ENCODE data around the gene INPP5F. TPM values are rescaled to one million over a fixed set of nuclear protein-coding genes. Genes with fewer than 3 reads are reported as not detected.
A peak's percentile ranks its signal among the peaks of the same experiment; 100 is the strongest.
"Not testable (repeated sequence)": the region's sequence is repeated elsewhere in the genome, so short reads cannot be mapped to it uniquely, and the experiment has no call there.

INPP5F gene
- total RNA-seq, 1 donor from 2014 or later: 18.3 TPM

DNA sequence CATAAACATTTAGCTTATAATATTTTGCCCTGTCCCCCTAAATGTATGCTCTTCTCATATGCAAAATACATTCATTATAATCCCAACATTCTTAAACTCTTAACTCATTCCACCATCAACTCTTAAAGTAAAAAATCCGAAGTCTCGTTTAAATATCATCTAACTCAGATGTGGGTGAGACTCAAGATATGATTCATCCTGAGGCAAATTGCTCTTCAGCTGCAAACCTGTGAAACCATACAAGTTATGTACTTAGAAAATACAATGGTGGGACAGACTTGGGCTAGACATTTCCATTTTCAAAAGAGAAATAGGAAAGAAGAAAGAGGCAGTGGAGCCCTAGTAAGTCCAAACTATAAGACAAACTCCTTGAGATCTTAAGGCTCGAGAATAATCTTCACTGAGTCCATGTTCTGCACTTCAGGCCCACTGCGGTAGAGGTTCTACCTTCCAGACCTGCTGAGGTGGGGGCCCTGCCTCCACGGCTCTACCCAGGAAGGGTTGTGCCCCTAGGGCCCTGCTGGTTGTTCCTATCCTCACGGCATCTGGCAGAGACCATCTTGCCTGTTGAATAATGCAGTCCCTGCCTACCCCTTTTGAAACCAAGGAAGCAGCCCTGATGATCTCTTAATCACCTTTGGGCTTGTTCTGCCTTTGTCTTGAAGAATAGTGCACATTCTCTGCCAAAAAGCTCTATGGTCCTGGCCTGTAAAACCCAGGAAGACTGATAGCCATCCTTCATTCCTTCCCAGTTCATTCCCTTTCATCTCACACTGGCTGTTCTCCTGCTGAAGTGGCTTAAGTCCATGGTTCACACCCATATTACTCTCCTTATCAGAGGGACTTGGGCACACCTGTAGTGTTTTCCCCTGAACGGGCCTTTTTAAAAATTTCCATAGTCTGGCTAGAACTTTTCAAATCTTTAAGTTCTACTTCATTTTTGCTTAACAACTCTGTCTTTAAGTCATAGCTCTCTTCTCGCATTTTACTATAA is 37.3 kb downstream of the INPP5F start:
- no peaks in the 10 kb centered on the region for H3K27me3 Mint-ChIP-seq
- no peak overlapping the region for H3K27ac Mint-ChIP-seq
- peaks cover 6% of the 10 kb centered on the region for H3K4me1 Mint-ChIP-seq
- intact Hi-C loops (cut with micrococcal nuclease): no loop called here
- no peak for DNase-seq
- no peaks in the 10 kb centered on the region for H3K9me3 Mint-ChIP-seq
- H3K36me3 Mint-ChIP-seq (ENCODE audit: low read depth): peaks cover 5% of the 10 kb centered on the region
- no peak overlapping the region for H3K4me3 Mint-ChIP-seq

DNA sequence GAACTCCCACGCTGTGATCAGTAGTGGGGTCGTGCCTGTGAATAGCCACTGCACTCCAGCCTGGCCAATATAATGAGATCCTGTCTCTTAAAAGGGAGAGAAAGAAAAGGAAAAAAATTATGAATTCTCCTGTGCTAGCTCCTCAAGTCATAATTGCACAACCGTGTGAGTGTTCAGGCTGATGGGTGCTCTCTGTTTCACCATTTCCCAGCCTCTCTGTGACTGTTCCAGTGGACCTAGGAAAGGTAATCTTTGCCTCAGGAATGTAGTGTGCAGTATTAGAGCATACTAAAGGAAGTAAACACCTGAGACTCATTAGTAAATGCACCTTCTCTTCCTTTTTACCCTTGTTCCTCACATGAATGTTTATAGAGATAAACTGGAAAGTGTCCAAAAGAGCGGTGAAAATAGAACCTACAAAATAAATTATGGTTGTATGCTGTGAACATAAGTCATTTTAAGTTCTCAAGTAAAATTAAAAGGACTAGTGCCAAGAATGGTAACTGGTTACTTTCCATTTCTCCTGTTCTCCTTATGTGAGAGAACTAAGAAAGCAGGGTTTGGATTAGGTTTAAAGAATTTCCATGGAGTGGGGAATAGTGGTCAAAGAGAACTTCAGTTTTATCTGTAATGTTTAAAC is 42.7 kb downstream of the INPP5F start:
- Mint-ChIP-seq H3K4me1 (peaks cover 2% of the 10 kb centered on the region), H3K27ac (no peak overlapping the region), H3K27me3 (no peaks in the 10 kb centered on the region), H3K4me3 (no peak overlapping the region), H3K36me3 (ENCODE audit: low read depth) (peaks cover 5% of the 10 kb centered on the region), H3K9me3 (no peaks in the 10 kb centered on the region)
- intact Hi-C loops (cut with micrococcal nuclease): no loop called here
- no peak for DNase-seq

DNA sequence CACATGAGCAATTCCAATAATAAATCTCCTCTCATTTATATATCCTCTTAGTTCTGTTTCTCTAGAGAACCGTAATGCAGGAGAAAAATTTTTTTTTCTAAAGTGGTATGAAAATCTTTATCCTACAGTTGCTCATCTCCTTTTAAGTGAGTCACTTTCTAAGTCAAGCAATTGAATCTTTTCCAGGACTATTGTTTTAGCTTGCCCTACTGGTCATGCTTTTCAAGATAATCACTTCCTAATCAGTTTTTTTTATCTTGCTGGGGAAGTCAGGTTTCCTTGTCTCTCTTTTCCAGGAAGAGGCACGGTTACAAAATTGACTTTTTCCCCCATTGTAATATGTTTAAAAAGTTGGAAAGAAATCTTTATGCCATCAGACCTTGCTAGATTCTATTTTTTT is 44.0 kb downstream of the INPP5F start:
- Mint-ChIP-seq H3K4me1 (peaks cover 2% of the 10 kb centered on the region), H3K9me3 (no peaks in the 10 kb centered on the region), H3K36me3 (ENCODE audit: low read depth) (peaks cover 5% of the 10 kb centered on the region), H3K27ac (no peak overlapping the region), H3K27me3 (no peaks in the 10 kb centered on the region), H3K4me3 (no peak overlapping the region)
- intact Hi-C loops (cut with micrococcal nuclease): no loop called here
- no peak for DNase-seq

DNA sequence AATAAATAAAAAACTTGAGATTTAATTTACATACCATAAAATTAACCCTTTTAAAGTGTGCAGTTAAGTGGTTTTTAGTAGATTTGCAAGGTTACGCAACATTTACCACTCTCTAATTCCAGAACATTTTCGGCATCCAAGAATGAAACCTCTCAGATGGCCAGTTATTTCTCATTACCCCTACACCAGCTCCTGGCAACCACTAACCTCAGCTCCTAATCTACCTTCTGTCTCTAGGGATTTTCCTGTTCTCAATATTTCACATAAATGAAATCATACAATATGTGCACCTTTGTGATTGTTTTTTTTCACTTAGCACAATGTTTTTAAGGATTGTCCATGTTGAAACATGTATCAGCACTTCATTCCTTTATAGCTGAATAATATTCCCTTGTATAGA is 45.1 kb downstream of the INPP5F start:
- peaks cover 8% of the 10 kb centered on the region for H3K36me3 Mint-ChIP-seq (ENCODE audit: low read depth)
- no peak for DNase-seq

DNA sequence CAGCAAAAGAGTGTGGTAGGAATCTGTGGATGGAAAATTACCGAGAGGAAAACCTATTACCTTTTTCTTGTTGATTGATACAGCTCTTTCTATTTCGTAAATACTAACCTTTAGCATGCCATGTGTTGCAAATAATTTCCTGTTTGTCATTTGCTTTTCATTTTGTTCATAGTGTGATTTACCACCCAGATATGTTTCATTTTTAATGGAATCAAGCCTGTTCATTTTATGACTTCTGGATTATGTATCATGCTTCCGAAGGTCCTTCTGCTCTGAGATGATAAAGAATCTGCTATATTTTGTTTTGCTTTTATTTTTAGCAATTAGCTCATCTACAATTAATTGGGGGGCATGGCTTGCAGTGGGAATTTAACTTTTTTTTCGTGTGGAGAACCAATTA is 46.5 kb downstream of the INPP5F start:
- Mint-ChIP-seq H3K9me3 (no peaks in the 10 kb centered on the region), H3K27ac (no peak overlapping the region), H3K4me3 (no peak overlapping the region), H3K4me1 (peaks cover 8% of the 10 kb centered on the region), H3K36me3 (ENCODE audit: low read depth) (peaks cover 8% of the 10 kb centered on the region), H3K27me3 (no peaks in the 10 kb centered on the region)
- DNase-seq: no peak
- intact Hi-C loops (cut with micrococcal nuclease): no loop called here

More for the DNA sequence above, 45.1 kb downstream of the INPP5F start:
- Mint-ChIP-seq H3K4me3 (no peak overlapping the region), H3K9me3 (no peaks in the 10 kb centered on the region), H3K27ac (no peak overlapping the region), H3K27me3 (no peaks in the 10 kb centered on the region), H3K4me1 (peaks cover 8% of the 10 kb centered on the region)
- intact Hi-C loops (cut with micrococcal nuclease): no loop called here

DNA sequence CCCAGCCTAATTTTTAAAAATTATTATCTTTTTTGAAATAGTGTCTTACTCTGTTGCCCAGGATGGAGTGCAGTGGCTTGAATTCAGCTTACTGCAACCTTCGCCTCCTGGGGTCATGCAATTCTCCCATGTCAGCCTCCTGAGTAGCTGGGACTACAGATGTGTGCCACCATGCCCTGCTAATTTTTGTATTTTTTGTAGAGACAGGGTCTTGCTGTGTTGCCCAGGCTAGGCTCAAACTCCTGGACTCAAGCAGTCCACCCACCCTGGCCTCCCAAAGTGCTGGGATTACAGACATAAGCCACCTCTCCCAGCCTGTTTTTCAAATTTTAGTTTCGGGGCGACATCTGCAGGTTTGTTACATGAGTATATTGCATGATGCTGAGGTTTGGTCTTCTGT is 47.2 kb downstream of the INPP5F start:
- not testable (repeated sequence) for H3K9me3 Mint-ChIP-seq, H3K27me3 Mint-ChIP-seq, H3K4me3 Mint-ChIP-seq

DNA sequence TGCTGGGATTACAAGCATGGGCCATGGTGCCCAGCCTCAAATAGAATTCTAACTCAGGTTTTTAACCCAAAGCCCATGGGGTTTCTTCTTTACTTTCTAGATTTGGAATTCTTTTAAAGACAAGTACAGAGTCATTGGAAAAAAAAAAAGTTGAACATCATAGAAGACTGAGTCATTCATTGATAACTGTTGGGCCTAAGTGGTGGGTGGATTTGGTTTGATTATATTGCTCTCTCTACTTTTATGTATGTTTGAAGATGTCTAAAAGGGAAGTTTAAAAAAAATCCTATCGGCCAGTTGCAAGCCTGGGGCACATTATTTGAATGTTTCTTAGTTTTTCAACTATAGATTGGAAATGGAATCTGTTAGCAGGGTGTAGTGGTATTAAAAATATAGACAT is 49.7 kb downstream of the INPP5F start:
- peaks cover 8% of the 10 kb centered on the region for H3K36me3 Mint-ChIP-seq (ENCODE audit: low read depth)
- H3K27ac Mint-ChIP-seq: peak overlapping the region; percentile 21
- peaks cover 8% of the 10 kb centered on the region for H3K4me1 Mint-ChIP-seq
- no peaks in the 10 kb centered on the region for H3K9me3 Mint-ChIP-seq
- no peak overlapping the region for H3K4me3 Mint-ChIP-seq
- no peaks in the 10 kb centered on the region for H3K27me3 Mint-ChIP-seq
- intact Hi-C loops (cut with micrococcal nuclease): no loop called here
- no peak for DNase-seq

More for the DNA sequence above, 47.2 kb downstream of the INPP5F start:
- H3K4me1 Mint-ChIP-seq; intact Hi-C loops (cut with micrococcal nuclease); H3K36me3 Mint-ChIP-seq (ENCODE audit: low read depth); DNase-seq; H3K27ac Mint-ChIP-seq: not testable (repeated sequence)

DNA sequence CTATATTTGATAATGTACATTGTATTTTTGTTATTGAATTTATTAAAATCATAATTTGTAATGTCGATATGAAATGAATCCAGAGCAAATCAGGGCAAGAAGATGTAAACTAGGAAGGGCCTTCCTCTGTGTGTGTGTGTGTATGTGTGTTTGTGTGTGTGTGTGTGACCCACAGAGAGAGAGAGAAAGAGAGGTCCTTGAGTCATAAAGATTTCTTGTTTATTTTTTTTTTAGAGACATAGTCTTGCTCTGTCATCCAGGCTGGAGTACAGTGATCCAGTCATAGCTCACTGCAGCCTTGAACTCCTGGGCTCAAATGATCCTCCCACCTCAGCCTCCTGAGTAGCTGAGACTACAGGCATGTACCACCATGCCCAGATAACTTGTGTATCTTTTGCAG is 50.7 kb downstream of the INPP5F start:
- intact Hi-C loops (cut with micrococcal nuclease): no loop called here
- no peak for DNase-seq
- Mint-ChIP-seq H3K4me1 (peaks cover 6% of the 10 kb centered on the region), H3K36me3 (ENCODE audit: low read depth) (peaks cover 12% of the 10 kb centered on the region), H3K4me3 (no peak overlapping the region), H3K27ac (no peak overlapping the region), H3K9me3 (no peaks in the 10 kb centered on the region), H3K27me3 (no peaks in the 10 kb centered on the region)

DNA sequence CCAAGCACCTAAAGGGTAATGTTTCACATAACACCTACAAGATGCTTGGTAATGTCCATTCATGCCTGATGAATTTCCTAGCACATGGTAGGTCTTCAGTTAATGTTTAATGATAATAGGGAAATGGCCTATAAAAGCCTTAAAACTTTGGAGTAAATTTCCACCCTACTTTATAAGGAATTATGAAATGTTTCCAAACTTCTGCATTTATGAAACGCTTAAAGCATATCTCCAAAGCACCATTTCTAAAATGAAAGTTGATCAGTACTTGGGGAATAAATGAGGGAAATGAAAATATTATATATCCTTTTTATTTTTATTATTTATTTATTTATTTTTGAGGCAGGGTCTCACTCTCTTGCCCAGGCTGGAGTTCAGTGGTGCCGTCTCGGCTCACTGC is 51.8 kb downstream of the INPP5F start:
- intact Hi-C loops (cut with micrococcal nuclease): no loop called here
- Mint-ChIP-seq H3K4me3 (no peak overlapping the region), H3K9me3 (no peaks in the 10 kb centered on the region), H3K4me1 (peaks cover 6% of the 10 kb centered on the region), H3K27me3 (no peaks in the 10 kb centered on the region), H3K36me3 (ENCODE audit: low read depth) (peaks cover 7% of the 10 kb centered on the region), H3K27ac (no peak overlapping the region)
- no peak for DNase-seq

DNA sequence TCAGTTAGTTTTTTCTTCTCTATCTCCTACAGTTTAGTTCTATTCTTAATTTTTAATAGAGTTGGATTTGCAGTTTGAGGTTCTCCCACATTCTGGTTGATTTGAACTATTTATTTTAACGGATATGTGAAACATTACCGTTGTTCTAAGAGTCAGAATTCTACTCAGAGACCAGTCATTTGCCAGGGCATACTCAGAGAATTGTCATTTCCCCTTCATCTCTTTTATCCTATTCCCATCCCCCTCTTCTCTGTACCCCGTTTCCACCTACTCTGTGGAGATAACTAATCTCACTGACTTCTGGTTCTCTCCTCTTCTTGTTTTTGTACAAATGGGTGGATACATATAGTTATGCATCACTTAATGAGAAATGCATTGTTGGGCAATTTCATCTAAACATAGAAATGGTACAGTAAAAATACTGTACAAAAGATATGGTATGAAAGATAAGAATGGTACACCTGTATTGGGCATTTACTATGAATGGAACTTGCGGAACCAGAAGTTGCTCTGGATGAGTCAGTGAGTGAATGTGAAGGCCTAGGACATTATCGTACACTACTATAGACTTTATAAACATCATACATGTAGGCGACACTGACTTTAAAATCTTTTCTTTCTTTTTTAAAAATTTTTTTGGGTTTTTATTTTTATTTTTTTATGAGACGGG is 53.1 kb downstream of the INPP5F start:
- Mint-ChIP-seq H3K27ac (no peak overlapping the region), H3K4me3 (no peak overlapping the region), H3K9me3 (no peaks in the 10 kb centered on the region), H3K27me3 (no peaks in the 10 kb centered on the region), H3K4me1 (peaks cover 9% of the 10 kb centered on the region), H3K36me3 (ENCODE audit: low read depth) (peaks cover 7% of the 10 kb centered on the region)
- intact Hi-C loops (cut with micrococcal nuclease): no loop called here
- DNase-seq: no peak

DNA sequence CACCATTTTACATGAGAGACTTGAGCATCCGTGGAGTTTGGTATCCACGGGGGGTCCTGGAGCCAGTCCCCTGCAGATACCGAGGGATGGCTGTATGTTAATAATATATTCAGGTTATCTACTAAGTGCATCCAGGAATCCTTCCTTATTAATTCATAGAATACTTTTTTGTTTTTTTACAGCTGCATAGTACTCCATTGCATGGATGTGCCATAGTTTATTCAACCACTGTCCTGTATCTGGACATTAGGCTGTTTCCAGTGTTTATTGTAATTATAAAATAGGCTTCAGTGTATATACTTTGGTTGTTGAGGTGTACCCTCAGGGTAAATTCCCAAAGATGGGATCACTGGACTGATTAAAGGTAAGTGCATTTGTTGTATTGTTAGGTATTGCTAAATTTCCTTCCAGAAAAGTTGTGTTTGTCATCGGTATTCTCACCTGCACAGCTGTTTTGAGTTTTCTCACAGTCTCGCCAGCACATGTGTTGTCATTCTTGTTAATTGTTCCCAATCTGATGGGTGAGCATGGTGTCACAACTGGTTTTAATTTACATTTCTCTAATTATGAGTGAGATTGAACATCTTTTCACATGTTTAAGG is 55.1 kb downstream of the INPP5F start:
- Mint-ChIP-seq H3K36me3 (ENCODE audit: low read depth) (peaks cover 6% of the 10 kb centered on the region), H3K27me3 (no peaks in the 10 kb centered on the region), H3K4me1 (peaks cover 20% of the 10 kb centered on the region), H3K9me3 (no peaks in the 10 kb centered on the region), H3K4me3 (no peak overlapping the region), H3K27ac (no peak overlapping the region)
- DNase-seq: no peak
- intact Hi-C loops (cut with micrococcal nuclease): loop anchor here (5.0 kb wide), 1 partner anchor 51 kb away; no protein-coding TSS in a partner anchor

DNA sequence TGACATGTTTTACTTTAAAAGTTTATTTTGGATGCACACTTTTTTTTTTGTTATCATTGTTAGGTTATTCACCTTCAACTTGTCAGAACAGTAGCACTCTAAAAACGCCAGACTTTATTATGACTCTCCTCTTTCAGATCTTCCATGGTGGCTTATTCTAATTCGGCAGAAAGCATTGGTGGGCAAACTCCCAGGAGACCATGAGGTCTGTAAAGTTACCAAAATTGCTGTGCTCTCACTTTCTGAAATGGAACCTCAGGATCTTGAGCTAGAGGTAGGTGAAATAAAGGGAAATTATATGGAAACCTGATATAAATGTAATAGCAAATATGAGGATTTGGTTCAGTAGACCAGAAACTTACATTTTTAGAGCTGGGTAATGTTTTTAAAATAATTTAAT is 55.6 kb downstream of the INPP5F start:
- intact Hi-C loops (cut with micrococcal nuclease): loop anchor here (5.0 kb wide), 1 partner anchor 51 kb away; no protein-coding TSS in a partner anchor
- H3K27ac Mint-ChIP-seq: no peak overlapping the region
- H3K36me3 Mint-ChIP-seq (ENCODE audit: low read depth): peaks cover 6% of the 10 kb centered on the region
- peaks cover 23% of the 10 kb centered on the region for H3K4me1 Mint-ChIP-seq
- H3K4me3 Mint-ChIP-seq: no peak overlapping the region
- H3K9me3 Mint-ChIP-seq: no peaks in the 10 kb centered on the region
- no peaks in the 10 kb centered on the region for H3K27me3 Mint-ChIP-seq
- no peak for DNase-seq

DNA sequence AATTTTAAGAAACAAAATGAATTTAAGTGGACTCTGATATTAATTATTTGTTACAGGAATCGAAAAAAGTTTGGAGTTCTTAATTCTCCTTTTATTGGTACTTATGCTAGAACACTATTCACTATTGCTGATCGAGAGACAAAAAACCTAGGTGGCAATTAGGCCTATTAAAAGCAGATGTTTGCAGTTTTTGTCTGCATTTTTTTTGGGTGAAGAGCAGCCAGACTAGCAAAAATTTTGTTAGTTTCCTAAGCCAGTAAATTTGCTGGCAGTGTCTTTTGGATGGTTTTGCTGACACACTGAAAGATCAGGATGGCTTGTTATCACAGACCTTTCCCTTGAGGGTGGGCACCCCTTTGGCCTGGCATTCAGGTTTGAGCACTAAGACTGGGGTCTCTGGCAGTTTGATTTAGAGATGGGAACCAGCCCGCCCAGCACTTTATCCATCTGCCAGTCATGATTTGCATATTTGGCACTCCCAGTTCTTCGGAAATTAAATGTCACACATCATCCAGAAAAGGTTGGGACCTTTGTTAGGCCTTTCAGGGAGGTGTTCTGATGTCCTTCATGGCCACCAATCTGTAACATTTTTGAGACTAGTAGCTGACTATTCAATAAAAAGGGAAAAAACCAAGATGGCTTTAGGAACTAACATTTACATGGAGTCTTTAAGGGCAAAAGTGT is 57.3 kb downstream of the INPP5F start:
- Mint-ChIP-seq H3K27me3 (no peaks in the 10 kb centered on the region), H3K4me1 (peaks cover 23% of the 10 kb centered on the region), H3K9me3 (no peaks in the 10 kb centered on the region), H3K4me3 (no peak overlapping the region), H3K36me3 (ENCODE audit: low read depth) (peaks cover 6% of the 10 kb centered on the region), H3K27ac (no peak overlapping the region)
- no peak for DNase-seq
- intact Hi-C loops (cut with micrococcal nuclease): loop anchor here (5.0 kb wide), 1 partner anchor 49 kb away; no protein-coding TSS in a partner anchor

Data from activated CD4-positive, alpha-beta T cell treated with anti-CD3 and anti-CD28 coated beads, Interleukin-2, amount 10 ng/mL, durations not matched to agents 24 days and 14 days (primary cell).